Superior temporal gyrus (tissue), 1 donor: ENCODE data around the gene RAG2.

Experiments used
- DNase-seq: peaks from one replicate; pipeline ENCODE4 v3.0.0-alpha.2; 2016; ENCODE audit errors: extremely low spot score

Gene RAG2

GRCh38 chr11:36598051-36598450 is at the start of gene RAG2:
Gene RAG2, minus strand, starts transcription at chr11:36598236. Its CDS starts 4,068 bp downstream, at chr11:36594168.
- DNase-seq: no peak

DNA sequence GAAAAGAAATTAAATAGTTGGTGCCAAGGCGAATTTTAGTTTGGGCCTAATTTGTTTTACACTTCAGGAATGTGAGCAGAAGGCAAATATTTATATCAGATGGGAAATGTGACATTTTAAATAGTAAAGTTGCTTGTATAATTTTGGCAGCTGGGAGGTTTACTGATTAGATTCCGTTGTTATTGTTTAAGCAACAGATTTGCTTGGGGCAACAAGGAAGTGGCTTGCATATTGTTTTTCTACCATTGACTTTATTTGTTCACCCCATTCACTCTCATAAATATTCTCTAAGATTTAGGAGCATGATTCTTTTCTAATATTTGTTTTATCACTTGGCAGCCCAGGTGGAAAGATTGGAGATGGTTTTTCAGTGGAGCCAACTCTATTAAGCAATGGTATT is 40.5 kb upstream of the RAG2 start:
- no peak for DNase-seq

- DNase-seq: no peak
Measured at GRCh38 chr11:36635066-36635862, 37.2 kb upstream of the RAG2 start.

DNA sequence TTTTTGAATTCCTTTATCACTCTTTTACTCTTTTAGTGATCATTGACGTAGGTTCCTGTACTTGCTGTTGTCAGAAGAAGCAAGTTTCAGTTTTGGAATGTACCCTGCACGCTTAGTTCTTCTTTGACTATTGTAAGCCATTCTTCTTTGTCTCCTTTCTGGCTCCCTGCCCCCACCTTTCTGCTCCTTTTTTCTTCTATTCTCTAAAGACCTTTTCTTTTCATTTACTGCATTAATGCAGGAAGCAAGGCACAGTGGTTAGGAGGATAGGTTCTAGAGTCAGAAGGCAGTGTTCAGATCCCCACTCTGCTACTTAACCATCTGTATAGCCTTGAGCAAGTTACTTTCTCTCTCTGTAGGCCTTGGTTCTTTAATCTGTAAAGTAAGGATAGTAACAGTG is 33.7 kb upstream of the RAG2 start:
- no peak for DNase-seq

DNA sequence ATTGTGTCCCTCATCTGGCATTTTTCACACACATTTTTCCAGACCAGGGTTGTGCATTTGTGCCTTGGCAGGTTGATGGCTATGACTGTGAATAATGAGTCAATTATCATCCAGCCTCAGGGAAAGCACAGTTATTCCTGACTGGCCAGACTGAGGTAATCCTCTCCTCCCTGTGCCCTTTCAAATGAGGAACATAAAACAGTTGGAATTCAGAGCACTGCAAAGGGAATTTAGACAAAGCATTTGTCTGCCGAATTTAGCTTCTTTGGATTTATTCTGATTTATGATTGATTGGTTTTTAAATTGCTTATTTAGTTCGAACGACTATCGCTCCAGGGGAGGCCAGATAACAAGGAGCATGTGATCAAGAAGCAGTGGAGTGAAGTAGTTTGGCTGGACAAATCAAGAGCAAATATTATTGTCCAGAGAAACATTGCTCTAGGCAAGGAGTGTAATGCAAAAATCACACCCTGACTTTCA is 30.8 kb upstream of the RAG2 start:
- no peak for DNase-seq

DNA sequence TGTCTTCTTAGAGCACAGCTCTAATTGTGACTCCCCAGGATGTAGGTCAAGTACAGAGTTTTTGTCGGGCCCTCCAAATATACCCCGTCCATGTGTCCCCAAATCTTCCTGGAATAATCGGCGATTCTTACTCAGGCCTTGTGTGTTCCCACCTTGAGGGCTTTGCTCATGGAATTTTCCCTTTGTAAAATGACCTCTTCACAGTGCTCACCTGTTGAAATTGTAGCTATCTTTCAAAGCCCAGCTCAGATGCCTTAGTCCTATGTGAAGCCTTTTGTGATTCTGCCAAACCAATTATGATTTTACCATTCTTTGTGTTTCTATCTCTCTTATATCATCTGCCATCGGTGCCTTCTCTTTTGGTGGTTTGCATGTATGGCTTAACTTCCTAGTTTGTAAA is 30.1 kb upstream of the RAG2 start:
- no peak for DNase-seq

DNA sequence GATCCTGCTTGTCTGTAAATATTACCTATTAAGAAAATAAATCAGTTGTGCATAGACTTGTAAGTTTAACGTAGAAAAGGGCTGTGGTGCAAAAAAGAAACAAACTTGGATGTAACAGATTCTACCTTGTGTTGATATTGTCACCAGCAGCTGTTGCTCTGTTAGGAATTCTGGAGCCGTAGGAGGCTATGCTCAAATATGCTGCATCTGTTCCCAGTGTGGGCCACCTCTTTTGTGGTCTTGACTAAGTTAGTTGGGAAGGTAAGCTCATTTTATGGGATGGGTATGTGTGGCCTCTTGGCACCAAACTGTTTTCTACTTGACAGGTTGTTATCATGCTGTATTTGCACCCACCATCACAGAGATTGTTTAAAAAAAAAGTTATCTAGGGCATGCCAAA is 29.4 kb upstream of the RAG2 start:
- no peak for DNase-seq

DNA sequence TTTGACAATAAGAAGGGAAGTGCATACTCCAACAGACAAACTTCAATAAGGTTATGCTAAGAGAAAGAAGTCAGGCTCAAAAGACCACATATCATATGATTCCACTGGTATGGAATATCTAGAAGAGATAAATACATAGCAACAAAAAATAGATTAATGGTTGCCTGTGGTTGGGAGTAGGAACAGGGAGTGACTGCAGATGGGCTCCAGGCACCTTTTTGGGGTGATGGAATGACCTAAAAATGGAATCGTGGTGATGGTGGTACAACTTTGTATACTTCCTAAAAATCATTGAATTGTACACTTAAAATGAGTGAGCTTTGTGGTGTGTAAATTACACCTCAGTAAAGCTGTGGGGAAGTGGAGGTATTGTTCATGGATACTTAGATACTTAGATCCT is 29.0 kb upstream of the RAG2 start:
- no peak for DNase-seq

DNA sequence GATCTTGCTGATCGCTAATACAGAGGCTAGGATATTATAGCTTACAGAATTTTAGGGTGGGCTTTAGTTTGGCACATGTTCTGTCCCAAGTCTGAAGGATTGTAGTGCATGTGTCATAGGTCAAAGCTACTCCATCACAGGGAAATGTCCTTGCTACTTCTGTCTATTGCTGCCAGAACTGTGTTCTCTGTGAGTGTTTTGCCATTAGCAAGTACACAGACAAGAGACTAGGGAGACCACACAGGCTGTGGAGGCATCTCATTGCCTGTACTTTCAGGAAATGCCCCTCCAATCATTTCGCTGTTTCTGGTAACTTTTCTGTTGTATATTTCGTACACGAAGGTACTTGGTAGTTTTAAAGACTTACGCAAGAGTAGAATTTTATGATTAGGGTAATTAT is 25.5 kb upstream of the RAG2 start:
- no peak for DNase-seq

DNA sequence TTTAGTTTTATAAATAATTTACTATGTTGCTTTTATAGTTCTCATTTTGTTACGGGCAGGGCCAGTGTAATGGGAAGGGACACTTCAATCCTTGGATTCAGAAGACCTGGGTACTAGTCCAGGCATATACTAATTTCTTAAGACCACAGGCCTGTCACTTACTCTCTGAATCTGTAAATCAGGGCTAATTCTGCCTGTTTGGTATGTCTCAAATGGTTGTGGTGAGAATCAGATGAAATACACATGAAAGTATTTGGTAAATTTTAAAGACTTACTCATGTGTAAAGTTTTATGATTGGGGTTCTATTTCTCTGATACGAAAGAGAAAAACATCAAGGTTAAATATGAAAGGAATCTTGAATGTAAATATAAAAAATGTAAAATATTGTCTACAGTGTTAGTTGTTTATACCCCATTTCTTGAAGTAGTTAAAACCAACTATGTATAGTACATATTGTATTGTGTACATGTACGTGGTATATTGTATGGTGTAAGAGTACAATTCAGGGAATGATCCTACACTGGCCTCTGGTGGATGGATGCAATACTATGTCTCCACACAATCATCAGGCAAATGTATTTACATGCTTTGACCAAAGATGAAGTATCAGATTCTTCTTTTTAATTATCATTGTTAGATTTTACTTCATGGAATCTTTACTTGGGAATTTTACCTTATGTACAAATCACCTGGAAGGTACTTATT is 24.5 kb upstream of the RAG2 start:
- peak; percentile 53 for DNase-seq

DNA sequence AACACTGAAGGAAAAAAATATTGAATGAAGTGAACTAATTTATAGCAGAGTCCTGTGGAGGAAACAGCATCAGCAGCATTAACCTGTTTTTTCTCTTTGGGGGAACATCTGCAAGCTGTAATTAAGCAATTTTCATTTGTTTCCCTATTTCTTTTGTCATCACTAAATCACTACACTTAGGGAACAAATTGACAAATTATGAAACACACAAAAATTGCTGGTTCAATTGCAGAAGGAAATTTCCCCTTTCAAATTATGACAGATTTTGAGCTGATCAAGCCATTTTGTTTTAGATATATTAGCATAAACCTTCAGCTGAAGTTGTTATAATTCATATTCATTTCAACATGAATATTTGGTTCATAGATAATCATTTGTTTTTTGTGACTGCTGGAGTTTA is 22.2 kb upstream of the RAG2 start:
- DNase-seq: no peak

GRCh38 chr11:36619502-36619901 is 21.5 kb upstream of the RAG2 start:
- DNase-seq: peak; percentile 33

GRCh38 chr11:36618363-36619047 is 20.5 kb upstream of the RAG2 start:
- peak; percentile 19 for DNase-seq

GRCh38 chr11:36617543-36618362 is 19.7 kb upstream of the RAG2 start:
- DNase-seq: no peak

- no peak for DNase-seq
Measured at GRCh38 chr11:36615826-36616225, 17.8 kb upstream of the RAG2 start.

GRCh38 chr11:36609383-36609782 is 11.3 kb upstream of the RAG2 start:
- no peak for DNase-seq

DNA sequence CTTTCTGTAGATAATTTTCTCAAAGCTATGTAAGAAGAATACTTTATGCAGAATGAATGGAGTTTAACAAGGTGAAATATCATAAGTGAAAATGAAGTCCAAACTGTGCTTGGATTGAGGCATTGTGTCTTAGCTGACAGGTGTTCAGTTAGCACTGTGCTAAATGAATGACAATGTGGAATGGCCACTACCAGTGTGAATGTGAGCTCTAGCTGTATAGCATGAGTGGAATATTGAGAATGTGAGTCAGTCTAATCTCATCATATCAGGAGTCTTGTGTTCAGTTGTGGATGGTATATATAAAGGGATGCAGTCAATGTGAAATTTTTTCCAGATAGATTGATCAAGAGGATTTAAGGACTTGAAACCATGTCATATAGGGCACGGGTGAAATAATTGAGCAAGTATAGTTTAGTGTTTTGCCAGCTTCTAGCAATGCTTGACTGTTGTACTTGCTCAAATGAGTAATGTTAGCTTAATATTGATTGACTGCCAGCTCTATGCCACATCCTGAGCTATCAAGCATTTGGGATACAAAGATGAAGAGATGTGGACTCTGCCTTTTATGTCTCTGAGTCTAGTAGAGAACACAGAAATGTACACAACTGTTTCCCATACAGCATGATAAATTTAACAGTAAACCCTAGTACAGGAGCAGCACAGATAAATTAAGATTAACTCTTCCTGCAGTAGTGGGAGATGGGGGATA is 10.6 kb upstream of the RAG2 start:
- DNase-seq: no peak

DNA sequence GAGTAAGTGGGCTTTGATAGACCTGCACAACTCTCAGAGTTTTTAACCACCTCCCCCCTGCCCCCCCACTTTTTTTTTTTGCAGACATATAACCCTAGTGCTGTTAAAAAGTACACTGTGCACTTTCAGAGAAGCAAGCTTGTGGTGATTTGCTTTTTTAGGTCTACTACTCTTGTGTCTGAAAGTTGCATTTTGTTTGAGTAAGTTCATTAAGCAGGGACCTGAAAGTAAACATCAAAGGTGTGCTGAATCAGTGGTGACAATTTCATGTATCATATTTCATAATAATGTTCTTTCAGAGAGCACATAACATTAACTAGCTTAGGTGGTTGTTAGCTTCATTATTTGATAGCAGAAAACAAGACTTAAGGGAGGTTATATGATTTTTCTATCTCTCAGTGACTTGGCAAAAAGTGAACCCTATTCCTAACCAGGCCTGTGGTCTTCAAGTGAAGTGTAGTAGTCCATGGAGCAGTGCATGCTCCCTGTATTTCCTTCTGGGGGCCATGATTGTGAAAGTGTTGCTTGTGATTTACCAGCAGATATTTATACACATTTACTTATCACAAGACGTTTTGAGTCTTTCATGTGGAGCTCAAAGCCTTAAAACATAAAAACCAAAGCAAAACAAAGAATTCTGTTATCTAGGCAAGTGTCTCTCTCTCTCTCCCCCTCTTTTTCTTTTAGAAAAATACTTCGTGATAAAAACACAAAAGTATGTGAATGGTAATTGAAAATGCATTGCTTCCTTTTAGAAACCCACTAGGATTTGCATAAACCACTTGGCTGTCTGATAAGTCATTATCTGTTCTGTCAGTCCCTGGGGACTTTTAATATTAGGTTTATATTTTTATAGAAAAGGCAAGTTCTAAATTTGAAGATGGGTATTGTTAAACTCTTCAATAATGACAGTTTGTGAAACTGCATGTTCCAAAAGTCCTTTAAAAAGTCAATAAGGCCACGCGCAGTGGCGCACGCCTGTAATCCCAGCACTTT is 7.5 kb upstream of the RAG2 start:
- DNase-seq: no peak

GRCh38 chr11:36602135-36602534 is 4.1 kb upstream of the RAG2 start:
- DNase-seq: no peak

DNA sequence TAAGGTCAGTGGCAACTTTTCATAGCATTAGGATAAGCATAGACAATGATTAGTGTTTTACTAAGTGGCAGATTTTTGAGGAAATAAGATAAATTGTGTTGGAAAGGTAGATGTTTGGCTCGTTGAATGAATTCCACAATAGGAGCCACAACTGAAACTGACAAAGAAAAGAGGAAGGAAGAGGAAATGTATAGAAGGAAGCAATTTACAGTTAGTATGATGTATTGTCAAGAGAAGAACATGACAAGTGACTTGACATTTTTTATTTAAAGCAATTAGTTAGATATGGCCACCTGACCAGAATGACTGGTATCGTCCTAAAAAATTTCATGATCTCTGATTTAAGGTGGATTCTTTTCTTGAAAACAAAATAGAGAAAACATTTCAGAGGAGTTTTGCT is 3.1 kb upstream of the RAG2 start:
- no peak for DNase-seq
